NK-92 treated with Interleukin-12 subunit alpha and Interleukin-12 subunit beta, amount 100 ng/mL, for 24 hours (cell line): ENCODE measurements around the gene RBBP9.
A peak's percentile ranks its signal among the peaks of the same experiment; 100 is the strongest.
"Not testable (repeated sequence)": the region's sequence is repeated elsewhere in the genome, so short reads cannot be mapped to it uniquely, and the experiment has no call there.

Experiments
- DNase-seq: peaks from one replicate; lab custom pipeline; 2025; lab: John Stamatoyannopoulos, UW

Gene RBBP9

DNA sequence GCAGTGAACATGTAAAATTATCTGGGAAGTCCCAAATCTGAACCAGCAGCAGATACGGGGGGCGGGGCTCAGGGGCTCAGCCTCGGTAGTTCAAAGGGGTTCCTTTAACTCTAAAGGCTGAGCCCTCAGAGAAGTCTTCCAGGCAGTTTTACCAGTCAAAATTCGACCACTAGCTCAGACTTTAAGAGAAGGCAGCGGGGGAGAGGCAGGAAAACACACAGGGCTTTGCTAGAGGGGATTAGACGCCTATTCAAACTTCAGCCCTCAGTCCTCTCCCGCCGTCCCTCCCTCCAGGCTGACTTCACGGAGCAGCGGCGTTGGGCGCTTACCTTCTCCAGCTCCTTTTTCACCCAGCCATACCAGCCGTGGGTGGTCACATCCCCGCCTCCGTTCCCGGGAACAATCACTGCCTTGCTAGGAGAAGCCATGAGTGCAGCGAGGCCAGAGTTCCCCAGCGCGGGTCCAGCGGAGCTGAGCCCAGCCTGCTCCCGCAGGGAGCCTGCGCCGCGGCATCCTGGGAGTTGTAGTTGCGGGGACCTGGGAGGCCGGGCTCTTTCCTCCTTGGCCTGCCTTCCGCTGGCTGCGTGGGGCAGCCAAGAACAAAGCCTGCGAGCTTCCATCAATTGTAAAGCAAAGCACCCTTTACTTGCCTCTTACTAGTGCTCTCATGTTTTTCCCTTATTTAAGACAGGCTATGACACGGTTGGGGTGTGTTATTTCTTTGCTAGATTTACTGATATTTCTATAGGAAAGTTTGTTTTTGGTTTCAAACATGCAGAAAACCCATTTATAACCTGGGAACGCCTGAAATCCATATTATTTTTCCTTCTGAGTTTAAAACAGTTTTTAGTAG is at the start of gene RBBP9:
Gene RBBP9, minus strand, starts transcription at position 486 of the 853 bp plus-strand sequence. Its CDS starts 58 bp downstream, at position 428.
- DNase-seq: peak; percentile 61

DNA sequence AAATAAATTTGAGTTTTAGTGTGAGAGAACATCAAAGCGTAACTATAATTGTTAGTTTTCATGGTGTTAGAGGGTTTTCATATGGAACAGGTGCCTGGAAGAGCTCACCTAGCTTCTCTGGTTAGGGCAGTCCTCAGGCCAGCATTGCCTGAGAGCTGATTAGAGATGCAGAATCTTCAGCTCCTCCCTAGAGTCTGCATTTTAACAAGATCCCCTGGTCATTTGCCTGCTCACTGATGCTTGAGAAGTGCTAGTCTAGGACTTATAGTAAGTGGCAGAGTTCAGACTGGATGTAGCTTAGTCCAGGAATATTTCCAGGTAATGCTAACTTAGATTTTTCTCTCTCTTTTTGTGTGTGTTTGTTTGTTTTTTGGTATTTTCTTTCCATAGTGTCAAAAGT is 48.5 kb upstream of the RBBP9 start:
- DNase-seq: no peak

DNA sequence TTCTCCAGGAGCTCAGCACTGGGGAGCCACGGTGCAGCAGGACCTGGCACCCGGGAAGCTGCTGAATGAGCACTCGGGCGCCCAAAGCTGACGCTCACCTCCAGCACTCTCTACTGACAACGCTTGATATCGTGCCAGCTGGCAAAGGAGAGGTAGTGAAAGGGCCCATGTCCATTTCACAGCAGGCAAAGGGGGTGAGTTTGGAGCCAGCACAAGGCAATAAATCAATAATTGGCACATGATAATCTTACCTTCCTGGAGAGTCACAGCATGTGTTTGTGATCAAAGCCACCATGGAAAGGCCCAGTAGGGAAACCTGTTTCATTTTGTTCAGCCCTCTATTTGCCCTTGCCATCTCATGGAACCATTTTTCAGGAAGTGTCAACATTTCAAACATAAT is 46.9 kb upstream of the RBBP9 start:
- DNase-seq: no peak

DNA sequence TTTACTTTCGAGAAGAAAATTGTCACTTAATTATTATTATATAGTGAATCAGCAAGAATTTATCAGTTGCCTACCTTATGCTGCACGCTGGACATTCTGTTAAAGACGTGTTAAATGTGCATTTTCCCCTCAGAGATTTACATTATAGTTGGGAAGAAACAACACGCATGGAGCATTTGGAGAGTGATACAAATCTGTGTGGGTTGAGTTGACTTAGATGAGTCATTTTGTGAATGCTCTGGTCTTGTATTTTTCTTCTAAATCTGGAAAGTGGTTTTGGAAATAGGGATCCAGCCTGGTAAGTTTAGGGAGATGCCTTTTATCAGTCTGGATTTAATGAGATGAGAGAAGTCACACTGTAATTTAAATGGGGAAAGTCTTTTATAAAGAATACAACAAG is 46.2 kb upstream of the RBBP9 start:
- DNase-seq: no peak

DNA sequence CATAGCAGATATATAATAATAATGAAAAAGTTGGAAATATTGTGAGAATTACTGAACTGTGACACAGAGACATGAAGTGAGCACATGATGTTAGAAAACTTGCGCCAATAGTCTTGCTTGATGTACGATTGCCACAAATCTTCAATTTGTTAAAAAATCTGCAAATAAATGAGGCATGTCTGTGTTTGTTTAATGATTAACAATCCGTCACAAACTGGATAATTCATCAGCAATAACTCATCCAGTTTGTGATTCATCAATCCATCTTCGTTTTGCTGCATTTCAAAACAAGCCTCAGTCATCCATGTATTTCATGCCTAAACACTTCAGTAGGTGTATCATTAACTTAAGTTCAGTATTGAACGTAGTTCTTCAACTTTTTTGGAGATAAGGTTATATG is 44.7 kb upstream of the RBBP9 start:
- DNase-seq: no peak

DNA sequence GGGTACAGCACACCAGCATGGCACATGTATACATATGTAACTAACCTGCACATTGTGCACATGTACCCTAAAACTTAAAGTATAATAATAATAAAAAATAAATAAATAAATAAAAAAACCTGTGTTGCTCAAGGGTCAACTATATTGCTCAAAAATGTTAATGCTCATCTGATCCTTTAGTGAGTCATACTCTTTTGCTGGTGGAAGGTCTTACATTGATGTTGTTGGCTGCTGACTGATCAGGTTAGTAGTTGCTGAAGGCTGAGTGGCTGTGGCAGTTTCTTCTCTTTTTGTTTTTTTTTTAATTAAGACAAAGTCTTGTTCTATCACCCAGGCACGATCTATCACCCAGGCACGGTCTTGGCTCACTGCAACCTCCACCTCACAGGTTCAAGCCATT is 40.6 kb upstream of the RBBP9 start:
- no peak for DNase-seq

DNA sequence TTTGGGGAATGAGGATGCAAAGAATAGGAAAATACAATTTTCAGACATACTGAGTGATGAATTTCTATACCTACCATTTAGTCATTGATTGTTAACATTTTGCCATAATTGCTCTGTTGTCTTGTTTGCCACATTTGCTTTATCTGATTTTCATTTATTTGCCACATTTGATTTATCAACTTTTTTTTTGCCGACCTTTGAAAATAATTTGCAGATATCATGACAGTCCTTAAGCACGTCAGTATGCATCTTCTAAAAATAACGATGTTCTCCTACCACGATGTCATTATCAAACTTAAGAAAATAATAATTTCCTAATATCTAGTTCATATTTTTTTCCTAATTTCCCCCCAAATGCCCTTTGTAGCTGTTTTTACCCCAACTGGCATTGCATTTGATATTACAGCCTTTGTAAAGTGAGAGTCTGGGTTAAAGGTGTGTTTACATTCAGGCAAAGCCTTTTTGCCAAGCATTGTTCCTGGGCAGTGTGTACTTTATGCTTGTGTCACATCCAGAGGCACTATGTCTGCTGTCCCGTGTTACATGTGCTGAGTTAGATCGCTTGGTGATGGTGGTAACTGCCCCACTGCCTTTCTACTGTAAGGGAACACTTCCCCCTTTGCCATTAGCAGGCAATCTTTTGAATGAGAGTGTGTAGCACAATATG is 37.1 kb upstream of the RBBP9 start:
- no peak for DNase-seq

DNA sequence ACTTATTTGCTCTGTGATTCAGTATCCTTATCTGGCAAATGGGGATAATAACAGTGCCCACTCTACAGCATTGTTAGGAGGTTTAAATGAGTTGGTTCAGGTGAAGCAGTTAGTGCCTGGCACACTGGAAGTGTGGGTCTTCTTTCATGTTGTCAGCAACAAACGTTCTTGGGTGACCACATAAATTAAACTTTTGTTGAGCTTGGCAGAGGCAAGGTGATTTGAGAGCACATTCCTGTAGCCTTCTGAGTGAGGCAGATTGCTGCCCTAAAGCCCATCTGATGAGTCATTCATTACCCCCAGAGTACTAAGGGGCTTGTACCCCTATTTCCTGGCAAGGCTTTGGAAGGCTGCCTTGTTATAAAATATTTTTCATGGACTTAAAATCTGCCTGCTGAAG is 36.5 kb upstream of the RBBP9 start:
- DNase-seq: no peak

DNA sequence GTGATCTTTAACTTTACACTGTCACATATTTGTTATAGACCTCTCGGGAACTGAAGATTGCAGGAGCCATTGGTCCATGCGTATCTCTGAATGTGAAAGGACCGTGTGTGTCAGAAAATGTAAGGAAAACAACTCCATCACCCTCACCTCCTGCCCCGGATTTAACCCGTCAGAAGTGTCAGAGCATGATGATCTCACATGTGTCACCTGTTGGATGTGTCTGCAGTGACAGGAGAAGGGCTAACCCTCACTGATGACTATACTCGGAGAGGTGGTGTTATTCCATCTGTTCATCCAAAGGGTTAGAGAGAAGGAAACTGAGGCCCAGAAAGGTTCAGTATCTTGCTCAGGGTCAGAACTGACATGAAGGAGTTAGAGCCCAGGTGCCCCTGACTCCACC is 35.6 kb upstream of the RBBP9 start:
- no peak for DNase-seq

DNA sequence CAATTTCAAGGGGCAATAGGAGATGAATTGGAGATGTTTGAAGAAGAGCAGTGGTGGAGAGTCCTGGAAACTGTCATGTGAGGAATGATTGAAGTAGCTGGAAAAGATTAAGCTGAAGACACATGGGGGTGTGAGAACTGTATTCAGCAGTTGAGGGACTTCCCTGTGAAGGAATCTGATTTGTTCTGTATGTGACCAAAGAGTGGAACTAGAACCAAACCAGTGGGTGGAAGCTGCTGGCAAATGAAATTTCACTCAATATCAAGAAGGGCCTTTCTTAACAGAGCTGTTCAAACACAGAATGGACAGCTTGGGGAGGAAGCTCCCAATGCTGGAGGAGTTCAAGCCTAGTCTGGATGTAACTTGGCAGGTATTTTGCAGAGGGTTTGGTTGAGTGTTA is 32.0 kb upstream of the RBBP9 start:
- DNase-seq: no peak

DNA sequence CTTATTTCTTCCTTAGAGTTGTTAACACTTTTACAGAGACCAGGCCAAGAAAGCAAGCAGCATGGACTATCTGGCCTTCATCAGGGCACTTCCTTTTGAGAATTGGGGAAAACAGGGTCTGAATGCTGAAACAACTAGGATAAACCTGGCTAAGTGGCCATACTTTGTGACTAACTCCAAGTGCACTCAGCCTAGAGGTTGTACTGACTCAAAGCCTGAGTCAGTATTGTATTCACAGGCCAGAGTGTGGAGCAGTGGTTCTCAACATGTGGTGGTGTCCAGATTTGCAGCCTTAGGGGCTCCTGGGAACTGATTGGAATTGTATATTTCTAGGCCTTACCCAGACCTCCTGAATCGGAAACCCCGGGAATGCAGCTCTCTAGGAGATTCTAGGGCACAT is 30.8 kb upstream of the RBBP9 start:
- DNase-seq: no peak

DNA sequence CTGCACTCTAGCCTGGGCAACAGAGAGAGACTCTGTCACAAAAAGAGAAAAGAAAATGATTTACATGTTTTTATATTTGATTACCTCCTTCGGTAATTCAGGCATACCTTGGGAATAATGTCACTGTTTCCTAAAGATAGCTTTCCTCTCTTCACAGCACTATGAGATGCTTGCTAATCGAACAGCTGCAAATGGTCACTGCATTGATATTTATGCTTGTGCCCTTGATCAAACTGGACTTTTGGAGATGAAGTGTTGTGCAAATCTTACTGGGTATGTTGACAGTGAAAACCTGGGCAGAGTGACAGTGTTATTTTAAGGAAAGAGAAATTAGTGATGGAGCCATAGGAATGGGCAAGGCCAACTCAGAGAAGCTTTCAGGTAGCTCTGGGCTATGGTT is 30.3 kb upstream of the RBBP9 start:
- no peak for DNase-seq

DNA sequence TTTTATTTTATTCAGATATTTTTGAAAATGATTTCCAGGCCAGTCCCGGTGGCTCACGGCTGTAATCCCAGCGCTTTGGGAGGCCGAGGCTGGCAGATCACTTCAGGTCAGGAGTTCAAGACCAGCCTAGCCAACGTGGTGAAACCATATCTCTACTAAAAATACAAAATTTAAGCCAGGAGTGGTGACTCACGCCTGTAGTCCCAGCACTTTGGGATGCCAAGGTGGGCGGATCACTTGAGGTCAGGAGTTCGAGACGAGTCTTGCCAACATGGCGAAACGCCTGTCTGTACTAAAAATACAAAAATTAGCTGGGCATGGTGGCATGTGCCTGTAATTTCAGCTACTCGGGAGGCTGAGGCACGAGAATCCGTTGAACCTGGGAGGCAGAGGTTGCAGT is 29.7 kb upstream of the RBBP9 start:
- not testable (repeated sequence) for DNase-seq

DNA sequence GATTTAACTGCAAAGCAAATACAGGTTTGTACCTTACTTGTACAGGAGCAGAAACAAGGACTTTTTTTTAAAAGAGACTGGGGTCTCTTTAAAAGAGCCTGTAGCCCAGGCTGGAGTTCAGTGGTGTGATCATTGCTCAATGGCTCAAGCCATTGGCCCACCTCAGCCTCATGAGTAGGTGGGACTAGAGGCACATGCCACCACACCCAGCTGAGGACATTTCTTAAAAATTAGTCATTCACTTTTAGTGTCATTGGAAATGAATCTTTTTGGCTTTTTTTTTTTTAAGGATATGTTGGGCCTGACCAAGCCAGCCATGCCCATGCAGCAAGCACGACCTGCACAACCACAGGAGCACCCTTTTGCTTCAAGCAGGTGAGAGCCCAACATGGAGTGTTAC is 27.6 kb upstream of the RBBP9 start:
- DNase-seq: no peak

DNA sequence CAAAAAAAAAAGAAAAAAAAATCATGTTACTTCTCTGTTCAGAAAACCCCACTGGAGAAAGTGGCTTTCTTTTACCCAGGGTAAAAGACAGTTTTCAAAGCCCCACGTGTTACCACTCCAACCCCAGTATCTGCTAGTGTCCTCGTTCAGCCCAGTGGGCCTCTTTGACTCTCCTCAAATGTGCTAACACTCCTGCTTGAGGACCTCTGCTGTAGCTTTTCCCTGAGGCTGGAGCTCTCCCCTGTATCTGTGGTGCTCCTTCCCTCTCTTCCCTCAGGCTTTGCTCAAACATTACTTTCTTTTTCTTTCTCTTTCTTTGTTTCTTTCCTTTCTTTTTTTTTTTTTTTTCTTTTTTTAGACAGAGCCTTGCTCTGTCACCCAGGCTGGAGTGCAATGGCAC is 26.0 kb upstream of the RBBP9 start:
- no peak for DNase-seq

DNA sequence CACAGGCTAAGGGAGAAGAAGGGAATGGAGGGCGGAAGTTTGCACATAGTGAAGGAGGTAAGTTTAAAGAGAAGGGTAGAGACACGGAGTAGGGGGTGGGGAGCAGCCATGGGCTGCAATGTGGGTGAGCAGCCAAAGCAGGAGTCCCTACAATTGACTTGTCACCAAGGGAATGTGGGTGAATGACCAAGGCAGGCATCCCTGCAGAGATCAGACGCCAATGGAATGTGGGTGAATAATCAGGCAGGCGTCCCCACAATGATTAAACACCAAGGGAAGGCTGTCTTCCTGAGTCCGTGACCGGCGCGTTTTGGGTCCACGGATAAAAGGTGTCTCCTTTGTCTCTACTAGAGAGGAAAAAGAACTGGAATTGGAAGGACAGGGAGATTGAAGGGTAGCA is 25.0 kb upstream of the RBBP9 start:
- DNase-seq: not testable (repeated sequence)

DNA sequence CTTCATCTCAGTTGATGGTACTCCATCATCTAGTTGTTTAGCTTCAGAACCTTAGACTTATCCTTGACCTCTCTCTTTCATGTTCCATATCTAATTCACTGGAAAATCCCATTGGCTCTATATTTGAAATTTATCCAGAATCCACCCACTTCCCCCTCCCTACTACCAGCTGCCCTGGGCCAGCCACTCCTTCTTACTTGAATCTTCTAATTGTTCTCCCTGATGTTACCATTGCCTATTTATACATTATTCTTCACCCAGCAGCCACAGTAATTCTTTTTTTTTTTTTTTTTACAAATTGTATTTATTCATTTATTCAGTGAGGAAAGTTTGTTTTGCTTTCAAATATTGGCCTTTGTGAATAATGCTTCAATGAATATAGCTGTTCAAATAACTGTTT is 18.9 kb upstream of the RBBP9 start:
- DNase-seq: no peak

DNA sequence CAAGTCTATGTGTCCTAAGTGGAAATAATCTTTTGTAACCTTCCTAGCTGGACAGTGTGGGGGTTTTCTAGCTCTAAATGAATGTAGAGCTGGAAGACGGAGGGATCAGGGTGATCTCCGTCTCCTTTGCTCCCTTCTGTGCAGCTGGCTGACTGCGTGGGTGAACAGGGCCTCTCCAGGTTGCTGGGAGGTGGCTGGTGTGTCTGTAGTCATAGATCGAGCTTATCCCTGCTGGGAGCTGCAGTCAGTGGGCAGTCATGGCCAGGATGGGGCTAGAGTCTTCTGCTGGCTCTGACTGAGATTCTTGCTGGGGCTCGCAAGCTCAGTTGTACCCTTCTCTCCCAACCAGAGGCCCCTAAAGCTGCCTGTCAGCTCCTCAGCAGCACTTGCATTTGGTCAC is 17.1 kb upstream of the RBBP9 start:
- no peak for DNase-seq

DNA sequence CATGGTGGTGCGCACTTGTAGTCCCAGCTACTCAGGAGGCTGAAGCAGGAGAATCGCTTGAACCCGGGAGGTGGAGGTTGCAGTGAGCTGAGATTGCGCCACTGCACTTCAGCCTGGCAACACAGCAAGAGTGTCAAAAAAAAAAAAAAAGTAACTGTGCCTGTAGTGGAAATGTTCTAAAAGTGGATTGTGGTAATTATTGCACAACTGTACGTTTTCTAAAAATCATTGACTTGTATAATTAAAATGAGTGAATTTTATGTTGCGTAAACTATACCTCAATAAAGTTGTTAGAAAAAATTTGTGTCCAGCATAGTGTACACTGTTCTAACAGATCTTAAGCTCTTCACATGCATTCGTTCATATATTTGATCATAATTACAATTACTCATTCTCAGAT is 16.2 kb upstream of the RBBP9 start:
- DNase-seq: peak; percentile 21

DNA sequence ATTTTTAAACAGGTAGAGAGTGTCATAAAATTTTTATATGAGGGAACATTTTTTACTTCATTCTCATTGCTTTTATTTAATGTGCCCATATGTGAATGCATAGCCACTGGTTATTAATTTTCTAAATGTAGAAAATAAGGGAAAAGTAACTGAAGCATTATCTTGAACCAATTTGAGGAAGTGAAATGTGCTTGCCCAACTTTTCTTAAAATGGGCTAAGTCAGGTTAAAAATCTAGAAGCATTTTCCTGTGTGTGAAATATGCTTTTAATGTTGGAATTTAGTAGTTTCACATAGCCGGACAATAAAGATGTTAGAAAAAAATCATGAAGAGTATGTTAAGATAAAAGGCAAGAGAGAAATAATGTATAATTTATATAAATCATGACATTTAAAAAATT is 14.5 kb upstream of the RBBP9 start:
- no peak for DNase-seq

DNA sequence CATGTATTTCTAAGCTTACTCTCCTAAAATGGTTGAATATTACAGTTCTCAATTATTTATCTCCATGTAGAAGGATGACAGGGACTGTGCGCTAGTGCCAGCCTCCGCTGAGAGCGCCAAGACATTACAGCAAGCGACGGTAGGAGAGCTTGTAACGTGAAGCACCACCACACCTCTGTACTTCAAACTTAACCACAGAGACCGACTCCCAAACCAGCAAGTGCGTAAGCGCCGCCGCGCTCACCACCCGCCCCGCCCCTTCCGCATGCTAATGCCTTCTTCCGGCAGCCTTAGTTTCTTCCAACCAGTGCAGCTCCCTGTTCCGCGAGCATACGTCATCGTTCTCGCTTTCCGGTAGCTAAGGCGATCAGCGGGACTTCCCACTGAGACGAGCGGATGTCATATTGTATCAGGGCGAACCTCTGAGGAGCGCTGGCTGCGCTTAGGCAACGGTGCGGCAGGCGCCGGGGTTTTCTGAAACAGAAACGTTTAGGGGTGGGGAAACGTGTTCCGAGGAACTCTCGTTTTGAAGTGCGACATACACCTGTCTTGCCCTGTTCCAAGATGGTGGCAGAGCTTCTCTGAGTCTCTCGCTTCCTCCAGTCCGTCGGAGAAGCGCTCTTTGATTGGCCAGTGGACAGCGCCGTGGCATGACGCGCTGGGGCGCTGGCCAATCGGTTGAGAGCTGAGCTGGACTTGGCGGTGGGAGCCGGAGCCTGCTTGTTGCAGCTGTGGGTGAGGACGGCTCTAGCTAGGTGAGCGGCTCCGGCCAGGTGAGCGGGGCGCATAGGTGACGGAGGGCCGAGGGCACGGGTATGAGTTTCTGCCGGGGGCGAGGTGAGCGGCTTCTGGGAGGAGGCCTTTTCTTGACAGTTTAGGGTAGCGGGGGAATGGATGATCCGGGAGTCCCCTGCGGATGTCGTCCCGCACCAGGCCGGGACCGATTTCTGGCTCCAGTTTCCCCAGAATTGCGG is 10.5 kb upstream of the RBBP9 start, which contains the start of gene SEC23B:
Gene SEC23B, plus strand, starts transcription at position 723 of the 974 bp plus-strand sequence. CDS start 2,896 bp downstream, outside the sequence.
- DNase-seq: peak; percentile 95

DNA sequence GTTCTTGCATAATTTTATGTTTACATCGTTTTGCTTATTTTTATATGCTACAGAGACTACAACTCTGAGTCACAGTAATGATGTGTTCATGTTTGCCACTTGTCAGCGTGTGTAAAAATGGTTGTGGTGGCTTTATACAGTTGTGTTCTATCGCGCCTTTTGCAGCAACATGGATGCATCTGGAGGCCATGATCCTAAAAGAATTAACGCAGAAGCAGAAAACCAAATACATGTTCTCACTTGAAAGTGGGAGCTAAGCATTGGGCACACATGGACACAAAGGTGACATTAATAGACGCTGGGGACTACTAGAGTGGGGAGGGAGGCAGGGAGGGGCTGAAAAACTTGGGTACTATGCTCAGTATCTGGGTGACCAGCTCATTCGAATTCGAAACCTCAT is 9.7 kb upstream of the RBBP9 start:
- no peak for DNase-seq
